CD14-positive monocyte (primary cell): ENCODE measurements around the gene CRADD. TPM values are rescaled to one million over a fixed set of nuclear protein-coding genes. Genes with fewer than 3 reads are reported as not detected.
A peak's percentile ranks its signal among the peaks of the same experiment; 100 is the strongest.

Experiments
- DNase-seq, 3 donors: peaks; one replicate each; pipeline ENCODE4 v3.0.0-alpha.2; 2011 to 2022
- H2AFZ ChIP-seq: 2 replicates; pipeline ENCODE4 v1.6.0; 2012; ENCODE audit warnings: mild to moderate bottlenecking, low read depth, low read length, inconsistent platforms; ENCODE audit not compliant: insufficient read depth, poor library complexity, severe bottlenecking
- H3K27ac ChIP-seq, 2 donors: 1 replicate in 1 of 2; 2 replicates in 1 of 2; pipeline ENCODE4 v1.5.1; 2012 to 2013; ENCODE audit warnings: low read length in 2 of 2, control low read depth in 1 of 2, inconsistent platforms in 1 of 2, low read depth in 1 of 2, mild to moderate bottlenecking in 1 of 2
- H3K27me3 ChIP-seq, 2 donors: one replicate each; pipeline versions ENCODE4 v1.6.0 to v1.6.1; 2011 to 2013; ENCODE audit warnings: low read length in 2 of 2; ENCODE audit not compliant: control insufficient read depth in 2 of 2, insufficient read depth in 2 of 2
- H3K36me3 ChIP-seq, 2 donors: replicated peaks in 1 of 2; 1 replicate in 1 of 2; 2 replicates in 1 of 2; pipeline versions ENCODE4 v1.5.1 to v1.6.1; 2012 to 2013; ENCODE audit warnings: low read length in 2 of 2, control low read depth in 1 of 2, inconsistent platforms in 1 of 2, mild to moderate bottlenecking in 1 of 2; ENCODE audit not compliant: insufficient read depth in 2 of 2, control insufficient read depth in 1 of 2
- H3K4me1 ChIP-seq, 2 donors: 1 replicate in 1 of 2; 2 replicates in 1 of 2; pipeline versions ENCODE4 v1.5.1 to v1.6.1; 2012 to 2013; ENCODE audit warnings: low read length in 2 of 2, control low read depth in 1 of 2, inconsistent platforms in 1 of 2, mild to moderate bottlenecking in 1 of 2, moderate library complexity in 1 of 2; ENCODE audit not compliant: insufficient read depth in 2 of 2, control insufficient read depth in 1 of 2
- H3K4me2 ChIP-seq: replicated peaks from 2 replicates; pipeline ENCODE3; 2012; ENCODE audit warnings: low read length, moderate library complexity, mild to moderate bottlenecking; ENCODE audit not compliant: poor library complexity, severe bottlenecking; ENCODE audit errors: extremely low read depth
- H3K4me3 ChIP-seq, 3 experiments: fragments of 200-600 bp in 1 of 3; sonication (generic) in 1 of 3; replicated peaks in 1 of 3; 1 replicate in 2 of 3; 2 replicates in 1 of 3; pipeline ENCODE4 v1.5.1; 2011 to 2013; ENCODE audit warnings: low read length in 3 of 3, mild to moderate bottlenecking in 3 of 3, control low read depth in 2 of 3, low read depth in 2 of 3, inconsistent platforms in 1 of 3, moderate library complexity in 1 of 3
- H3K79me2 ChIP-seq: 2 replicates; pipeline ENCODE4 v1.6.0; 2012; ENCODE audit warnings: mild to moderate bottlenecking, control low read depth, inconsistent platforms, low read length, moderate library complexity; ENCODE audit not compliant: insufficient read depth
- H3K9ac ChIP-seq: 2 replicates; pipeline ENCODE4 v1.6.0; 2017; ENCODE audit warnings: low read length, mild to moderate bottlenecking; ENCODE audit not compliant: insufficient read depth, poor library complexity, severe bottlenecking
- H3K9me3 ChIP-seq, 2 donors: replicated peaks in 1 of 2; 1 replicate in 1 of 2; 2 replicates in 1 of 2; pipeline versions ENCODE4 v1.5.1 to v1.6.1; 2012 to 2013; ENCODE audit warnings: low read length in 2 of 2, control low read depth in 1 of 2; ENCODE audit not compliant: control insufficient read depth in 1 of 2, insufficient read depth in 1 of 2
- H4K20me1 ChIP-seq: 2 replicates; pipeline ENCODE4 v1.6.0; 2012; ENCODE audit warnings: mild to moderate bottlenecking, low read length, control low read depth, moderate library complexity; ENCODE audit not compliant: insufficient read depth
- H3K27ac Mint-ChIP-seq, 7 donors: one replicate each; pipeline ENCODE4 v1.8.0; 2020; ENCODE audit warnings: mild to moderate bottlenecking in 7 of 7, mixed read lengths in 7 of 7, moderate library complexity in 6 of 7, inconsistent platforms in 2 of 7
- H3K27me3 Mint-ChIP-seq, 3 donors: one replicate each; pipeline ENCODE4 v1.8.0; 2021 to 2022; ENCODE audit warnings: low read depth in 3 of 3, mild to moderate bottlenecking in 3 of 3, mixed read lengths in 3 of 3, moderate library complexity in 3 of 3, inconsistent platforms in 1 of 3
- H3K36me3 Mint-ChIP-seq, 2 donors: one replicate each; pipeline ENCODE4 v1.8.0; 2020; ENCODE audit warnings: mixed read lengths in 2 of 2, inconsistent platforms in 1 of 2, mild to moderate bottlenecking in 1 of 2
- H3K4me1 Mint-ChIP-seq: one replicate; pipeline ENCODE4 v1.8.0; 2020; ENCODE audit warnings: mild to moderate bottlenecking, mixed read lengths
- H3K4me3 Mint-ChIP-seq, 2 donors: one replicate each; pipeline ENCODE4 v1.8.0; 2020; ENCODE audit warnings: mild to moderate bottlenecking in 2 of 2, mixed read lengths in 2 of 2, moderate library complexity in 1 of 2
- H3K9me3 Mint-ChIP-seq, 7 donors: one replicate each; pipeline ENCODE4 v1.8.0; 2020 to 2022; ENCODE audit warnings: mixed read lengths in 7 of 7, mild to moderate bottlenecking in 6 of 7, moderate library complexity in 6 of 7, inconsistent platforms in 2 of 7
- CTCF ChIP-seq: fragments of 200-600 bp; IDR thresholded peaks from one replicate; pipeline ENCODE4 v1.8.0; 2022; ENCODE audit warnings: antibody characterized with exemption, mild to moderate bottlenecking
- WGBS: methylation state at CpG from one replicate; pipeline ENCODE4 v1.1.5; 2013; ENCODE audit warnings: missing lambda C conversion rate; ENCODE audit not compliant: insufficient coverage; 5-methylcytosine and 5-hydroxymethylcytosine counted together
- intact Hi-C, 2 donors: fragments of 100-400 bp; cut with micrococcal nuclease; formaldehyde crosslinking; loops; one replicate each; pipeline versions ENCODE4 v1.15.0 to v1.15.1; 2023
- polyA plus RNA-seq, 3 donors: library from polyadenylated mRNA; depleted of rRNA in 1 of 3; unstranded in 2 of 3; stranded (reverse) in 1 of 3; fragments of 300-500 nt in 2 of 3; fragments of >200 nt in 1 of 3; fragmentation: Illumina TruSeq in 2 of 3; gene quantifications; 1 replicate in 2 of 3; 2 replicates in 1 of 3; pipeline ENCODE4 v1.2.3, GENCODE V29; 2012 to 2021

CRADD gene
- polyA plus RNA-seq, 3 donors, result 5.6 to 12.2 (median 11.2) TPM

DNA sequence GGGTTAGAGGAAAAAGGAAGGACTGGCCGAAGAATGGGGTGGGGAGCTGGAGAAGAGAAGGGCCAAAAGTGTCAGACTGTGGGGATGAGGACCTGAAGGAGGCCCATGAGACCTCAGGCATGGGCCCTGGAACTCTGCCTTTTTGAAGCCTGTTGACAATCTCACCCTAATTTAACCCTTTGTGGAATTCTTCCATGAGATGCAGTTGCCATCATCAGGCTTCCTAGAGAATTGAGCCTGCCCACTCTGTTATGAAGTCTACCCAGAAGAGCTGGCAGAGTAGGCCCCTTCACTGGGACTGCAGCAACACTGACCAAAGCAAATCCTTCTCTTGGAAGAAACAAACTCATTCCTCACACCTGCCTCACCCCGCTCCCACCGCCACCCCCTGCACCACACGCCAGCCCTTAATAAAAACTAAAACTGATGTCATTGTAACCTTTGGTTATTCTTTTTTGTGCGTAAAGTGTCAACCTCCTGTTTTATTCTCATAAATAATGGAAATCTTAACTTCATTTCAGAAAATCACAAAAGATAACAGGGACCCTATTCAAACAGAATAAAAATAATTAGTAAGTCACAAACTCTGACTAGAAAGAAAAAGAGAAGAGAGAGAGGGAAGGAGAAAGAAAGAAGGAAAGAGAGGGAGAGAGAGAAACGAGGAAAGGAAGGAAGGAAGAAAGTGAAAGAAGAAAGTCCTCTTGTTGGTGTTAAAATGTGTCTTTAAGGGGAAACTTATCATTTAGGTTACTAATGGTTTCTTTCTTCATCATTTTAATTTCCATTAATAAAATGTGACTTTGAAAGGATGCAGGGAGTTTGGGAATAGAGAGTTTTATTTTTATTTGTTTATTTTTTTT lies 61.3 kb downstream of the CRADD start:
- no peak overlapping the region for H3K4me3 Mint-ChIP-seq
- H3K4me1 ChIP-seq, result peaks cover 11 to 17% of the 10 kb centered on the region in 2 donors
- no peaks in the 10 kb centered on the region for H3K36me3 ChIP-seq
- no peak for TF ChIP-seq CTCF
- H4K20me1 ChIP-seq, result no peaks in the 10 kb centered on the region
- H3K9me3 Mint-ChIP-seq, result peaks cover 0 to 2% (median 0%) of the 10 kb centered on the region in 7 donors
- peaks cover 1 to 15% (median 5%) of the 10 kb centered on the region in 3 donors for H3K27me3 Mint-ChIP-seq
- 0% methylated on average over 1 of the region's 6 CpGs for WGBS
- peaks cover 0 to 7% of the 10 kb centered on the region in 2 donors for H3K36me3 Mint-ChIP-seq
- peaks cover 36% of the 10 kb centered on the region for H3K4me1 Mint-ChIP-seq
- DNase-seq, result no peak
- H3K4me2 ChIP-seq, result no peak overlapping the region
- H3K27ac Mint-ChIP-seq, result peak overlapping the region in 2 of 7 donors; percentile 40 to 69
- no peaks in the 10 kb centered on the region for H3K79me2 ChIP-seq
- no peak overlapping the region for H2AFZ ChIP-seq
- H3K9ac ChIP-seq, result no peak overlapping the region
- intact Hi-C loops, result no loop called here
- H3K4me3 ChIP-seq, result no peak overlapping the region
- H3K27me3 ChIP-seq, result peaks cover 0 to 4% of the 10 kb centered on the region in 2 donors
- H3K27ac ChIP-seq, result no peak overlapping the region
- H3K9me3 ChIP-seq, result no peaks in the 10 kb centered on the region

DNA sequence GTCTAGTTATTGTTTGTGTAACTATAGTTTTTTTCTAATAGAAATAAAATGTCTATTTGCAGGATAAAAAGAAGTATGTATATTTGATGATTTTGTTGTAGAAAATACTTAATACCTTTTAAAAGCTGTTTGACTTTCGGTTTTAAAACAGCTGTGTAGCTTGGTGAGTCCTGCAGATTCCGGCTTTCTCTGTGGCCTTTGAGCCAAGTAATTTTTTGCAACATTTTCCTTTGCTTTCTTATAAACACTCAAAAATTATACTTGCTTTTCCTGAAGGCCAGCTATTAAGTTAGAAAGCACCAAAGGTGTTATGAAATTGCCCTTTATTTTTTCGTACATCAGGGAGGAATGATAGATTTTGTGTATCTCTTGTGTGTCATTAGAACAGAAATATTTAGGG lies 63.6 kb downstream of the CRADD start:
- H3K4me3 ChIP-seq, result peak overlapping the region in 1 of 3 experiments; percentile 89
- peaks cover 0 to 4% of the 10 kb centered on the region in 2 donors for H3K27me3 ChIP-seq
- H3K4me3 Mint-ChIP-seq, result peak overlapping the region; percentile 96 to 99
- H3K27ac Mint-ChIP-seq, result no peak overlapping the region
- peaks cover 11 to 17% of the 10 kb centered on the region in 2 donors for H3K4me1 ChIP-seq
- peak overlapping the region; percentile 89 for H3K4me2 ChIP-seq
- no peak overlapping the region for H3K9ac ChIP-seq
- H3K9me3 ChIP-seq, result no peaks in the 10 kb centered on the region
- no peak for TF ChIP-seq CTCF
- WGBS, result no CpG with 5 or more reads among the region's 3 CpGs
- H2AFZ ChIP-seq, result peak overlapping the region; percentile 86
- no peaks in the 10 kb centered on the region for H4K20me1 ChIP-seq
- peaks cover 1 to 15% (median 5%) of the 10 kb centered on the region in 3 donors for H3K27me3 Mint-ChIP-seq
- H3K79me2 ChIP-seq, result no peaks in the 10 kb centered on the region
- peaks cover 0 to 5% of the 10 kb centered on the region in 2 donors for H3K36me3 Mint-ChIP-seq
- no peaks in the 10 kb centered on the region for H3K36me3 ChIP-seq
- intact Hi-C loops, result loop anchor here (5.0 to 10.0 kb wide), 3 partner anchors 63 to 166 kb away; partner anchors contain the start of genes CRADD (in 2 of the 2) and SOCS2 (in 1 of the 2)
- DNase-seq, result no peak
- H3K9me3 Mint-ChIP-seq, result peaks cover 0 to 2% (median 0%) of the 10 kb centered on the region in 7 donors
- H3K27ac ChIP-seq, result no peak overlapping the region
- H3K4me1 Mint-ChIP-seq, result peaks cover 38% of the 10 kb centered on the region
